ENCODE data around the gene ARID5B. TPM values are rescaled to one million over a fixed set of nuclear protein-coding genes. Genes with fewer than 3 reads are reported as not detected.

ARID5B gene
- total and polyA plus RNA-seq, 2 donors (not counting 3 experiments of a cell fraction or from before 2014, with no cell fraction given) = 5.6 to 8.9 TPM

- H3K4me1 ChIP-seq (ENCODE audit: control insufficient read depth, extremely low read depth, insufficient read depth, low read length) = peaks cover 4% of the 10 kb centered on the region
- H3K4me3 ChIP-seq (replicated peaks in 1 of 3; ENCODE audit: insufficient read depth in 1 of 3, low read depth in 1 of 3, low read length in 3 of 3) = no peak overlapping the region
- no peaks in the 10 kb centered on the region for H3K36me3 ChIP-seq (ENCODE audit: control insufficient read depth in 2 of 2, extremely low read depth in 1 of 2, insufficient read depth in 2 of 2, low read length in 2 of 2)
- H2AFZ ChIP-seq (ENCODE audit: low read depth, low read length) = no peak overlapping the region
- intact Hi-C loops (cut with micrococcal nuclease) = no loop called here
- dilution Hi-C loops (cut with MboI; ENCODE audit: extremely low pct_ligation_motif_present, low sequenced_read_pairs) = no loop called here
- H3K9me3 ChIP-seq (replicated peaks; ENCODE audit: control insufficient read depth, insufficient read depth, low read length) = no peaks in the 10 kb centered on the region
- no peaks in the 10 kb centered on the region for H3K27me3 ChIP-seq (ENCODE audit: control insufficient read depth in 2 of 2, insufficient read depth in 2 of 2, low read length in 2 of 2)
- H3K27ac ChIP-seq (ENCODE audit: insufficient read depth, low read depth, low read length) = no peak overlapping the region
- no peaks in the 10 kb centered on the region for H3K9me1 ChIP-seq (replicated peaks; ENCODE audit: control insufficient read depth, extremely low read depth, insufficient read depth, low read length)
- CTCF ChIA-PET = no interaction called here
- POLR2A ChIA-PET = no interaction called here
- H3K9ac ChIP-seq (replicated peaks; ENCODE audit: extremely low read depth, insufficient read depth, low read length) = no peak overlapping the region
- FAIRE-seq (no peak), DNase-seq (ENCODE audit: low read depth, low spot score) (peak; percentile 26)
- no TSS peak for BruUV-seq (replicated peaks)
- H4K20me1 ChIP-seq (replicated peaks; ENCODE audit: control insufficient read depth, extremely low read depth, insufficient read depth, low read length) = no peaks in the 10 kb centered on the region
- TF ChIP-seq POLR2AphosphoS5 (IDR thresholded peaks at IDR 0.05; ENCODE audit: insufficient read depth, low read depth, low read length) (no peak), GATA2 (IDR thresholded peaks at IDR 0.05; ENCODE audit: insufficient read depth, insufficient read length, low read depth, low read length) (no peak), POLR2A (IDR thresholded peaks at IDR 0.05; ENCODE audit: low read depth, low read length) (no peak), MYC (IDR thresholded peaks at IDR 0.05; ENCODE audit: low read depth, low read length) (no peak), EZH2 (IDR thresholded peaks at IDR 0.05; ENCODE audit: borderline replicate concordance, low read depth, low read length, severe bottlenecking) (no peak), MAX (IDR thresholded peaks at IDR 0.05; ENCODE audit: insufficient read depth, insufficient read length) (no peak), JUN (IDR thresholded peaks at IDR 0.05; ENCODE audit: borderline replicate concordance, insufficient read depth, insufficient read length, low read depth) (no peak), FOS (IDR thresholded peaks at IDR 0.05; ENCODE audit: borderline replicate concordance, insufficient read depth, low read length) (no peak)
- TF ChIP-seq, protein P1, sequence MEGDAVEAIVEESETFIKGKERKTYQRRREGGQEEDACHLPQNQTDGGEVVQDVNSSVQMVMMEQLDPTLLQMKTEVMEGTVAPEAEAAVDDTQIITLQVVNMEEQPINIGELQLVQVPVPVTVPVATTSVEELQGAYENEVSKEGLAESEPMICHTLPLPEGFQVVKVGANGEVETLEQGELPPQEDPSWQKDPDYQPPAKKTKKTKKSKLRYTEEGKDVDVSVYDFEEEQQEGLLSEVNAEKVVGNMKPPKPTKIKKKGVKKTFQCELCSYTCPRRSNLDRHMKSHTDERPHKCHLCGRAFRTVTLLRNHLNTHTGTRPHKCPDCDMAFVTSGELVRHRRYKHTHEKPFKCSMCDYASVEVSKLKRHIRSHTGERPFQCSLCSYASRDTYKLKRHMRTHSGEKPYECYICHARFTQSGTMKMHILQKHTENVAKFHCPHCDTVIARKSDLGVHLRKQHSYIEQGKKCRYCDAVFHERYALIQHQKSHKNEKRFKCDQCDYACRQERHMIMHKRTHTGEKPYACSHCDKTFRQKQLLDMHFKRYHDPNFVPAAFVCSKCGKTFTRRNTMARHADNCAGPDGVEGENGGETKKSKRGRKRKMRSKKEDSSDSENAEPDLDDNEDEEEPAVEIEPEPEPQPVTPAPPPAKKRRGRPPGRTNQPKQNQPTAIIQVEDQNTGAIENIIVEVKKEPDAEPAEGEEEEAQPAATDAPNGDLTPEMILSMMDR (IDR thresholded peaks at IDR 0.05; ENCODE audit: extremely low read depth in 1 of 2, insufficient read depth in 1 of 2, low read depth in 1 of 2, low read length in 2 of 2) = no peak
- H3K4me2 ChIP-seq (ENCODE audit: insufficient read depth, low read length) = no peak overlapping the region
- H3K79me2 ChIP-seq (ENCODE audit: control insufficient read depth, insufficient read depth, low read length) = no peaks in the 10 kb centered on the region
Measured at GRCh38 chr10:62112300-62112699, 210.8 kb downstream of the ARID5B start.

Measured in endothelial cell of umbilical vein (primary cell).